HUES64 (cell line): ENCODE data around the gene GFOD1.
A peak's percentile ranks its signal among the peaks of the same experiment; 100 is the strongest.
"Not testable (repeated sequence)": the region's sequence is repeated elsewhere in the genome, so short reads cannot be mapped to it uniquely, and the experiment has no call there.

ENCODE experiments used
- H3K27ac ChIP-seq: 2 replicates; pipeline ENCODE4 v1.7.0; 2013; ENCODE audit warnings: low read depth, low read length, inconsistent platforms
- H3K27me3 ChIP-seq: 2 replicates; pipeline ENCODE4 v1.6.1; 2013; ENCODE audit warnings: mild to moderate bottlenecking, low read length; ENCODE audit not compliant: insufficient read depth
- H3K36me3 ChIP-seq: 2 replicates; pipeline ENCODE4 v1.6.1; 2013; ENCODE audit warnings: mild to moderate bottlenecking, low read length; ENCODE audit not compliant: insufficient read depth
- H3K4me1 ChIP-seq: 2 replicates; pipeline ENCODE4 v1.6.1; 2013; ENCODE audit warnings: mild to moderate bottlenecking, low read length, moderate library complexity; ENCODE audit not compliant: insufficient read depth
- H3K4me3 ChIP-seq: 2 replicates; pipeline ENCODE4 v1.5.1; 2013; ENCODE audit warnings: mild to moderate bottlenecking, low read length, moderate library complexity
- H3K9ac ChIP-seq: 2 replicates; pipeline ENCODE4 v1.6.1; 2013; ENCODE audit warnings: mild to moderate bottlenecking, low read depth, low read length
- H3K9me3 ChIP-seq: 2 replicates; pipeline ENCODE4 v1.6.1; 2013; ENCODE audit warnings: low read depth, low read length; ENCODE audit not compliant: insufficient read depth
- WGBS: fragments of 150-250, 120-280 bp; methylation state at CpG from one replicate; pipeline ENCODE4 v1.1.7; 2013; ENCODE audit warnings: missing lambda C conversion rate; 5-methylcytosine and 5-hydroxymethylcytosine counted together

GFOD1 gene

GRCh38 chr6:13436399-13437217 lies 50.8 kb downstream of the GFOD1 start:
- no peaks in the 10 kb centered on the region for H3K36me3 ChIP-seq
- no peak overlapping the region for H3K27ac ChIP-seq
- no peak overlapping the region for H3K4me3 ChIP-seq

DNA sequence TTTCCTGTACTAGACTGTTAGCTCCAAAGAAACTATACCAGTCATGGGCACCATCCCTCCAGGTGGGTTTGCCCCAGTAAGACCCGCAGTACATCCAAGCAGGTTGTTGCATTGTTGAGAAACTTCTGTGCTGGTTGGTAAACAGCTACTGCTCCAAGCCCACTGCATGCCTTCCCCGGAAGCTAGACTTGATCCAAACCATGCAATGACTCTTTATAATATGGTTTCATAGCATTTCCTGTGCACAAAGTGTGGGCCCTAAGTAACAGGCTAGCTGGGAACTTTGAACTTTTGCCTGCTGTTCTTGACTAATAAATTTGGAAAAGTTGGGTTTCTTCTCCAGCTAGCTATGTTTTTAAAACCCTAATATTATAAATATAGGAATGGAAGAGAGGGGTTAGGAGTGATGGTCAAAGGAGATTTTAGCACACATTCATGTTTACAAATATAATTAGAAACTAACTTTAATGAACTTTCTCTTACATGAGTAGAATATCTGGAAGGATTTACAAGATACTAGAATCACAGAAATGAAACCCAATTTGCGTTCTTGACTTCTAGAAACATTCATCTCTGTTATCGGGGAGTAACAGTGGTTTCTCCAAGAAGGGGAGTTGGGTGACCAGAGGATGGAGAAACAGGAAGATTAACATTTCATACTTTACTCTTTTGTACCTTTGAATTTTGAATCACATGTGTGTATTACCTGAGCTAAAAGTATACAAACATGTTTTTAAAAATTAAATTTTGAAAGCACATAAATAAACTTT lies 51.7 kb downstream of the GFOD1 start:
- 39% methylated on average over 2 of the region's 4 CpGs for WGBS

More at GRCh38 chr6:13436399-13437217, 50.8 kb downstream of the GFOD1 start:
- WGBS = 92% methylated on average over 7 of the region's 7 CpGs
- Histone ChIP-seq H3K9ac (no peak overlapping the region), H3K4me1 (peaks cover 14% of the 10 kb centered on the region), H3K27me3 (no peaks in the 10 kb centered on the region), H3K9me3 (no peaks in the 10 kb centered on the region)

DNA sequence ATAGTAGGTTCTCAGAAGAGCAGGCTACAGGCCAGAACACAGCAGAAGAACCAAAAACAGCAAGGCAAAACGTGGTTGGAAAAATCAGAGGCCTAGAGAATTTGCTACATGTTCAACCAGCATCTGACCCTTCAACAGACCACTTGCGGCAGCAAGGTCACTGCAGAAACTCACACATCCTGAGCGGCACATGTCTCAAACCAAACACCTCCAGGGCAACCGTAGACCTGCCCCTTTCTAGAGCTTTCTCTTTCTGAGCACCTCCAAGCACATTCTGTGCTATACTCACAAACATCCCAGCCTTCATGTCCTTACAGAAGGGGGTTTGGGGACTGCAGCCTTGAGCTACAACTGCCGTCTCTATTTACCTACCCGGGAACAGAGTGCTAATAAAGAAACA lies 52.6 kb downstream of the GFOD1 start:
- 91% methylated on average over 6 of the region's 6 CpGs for WGBS
- no peaks in the 10 kb centered on the region for H3K9me3 ChIP-seq
- H3K9ac ChIP-seq = no peak overlapping the region
- H3K4me3 ChIP-seq = no peak overlapping the region
- H3K36me3 ChIP-seq = no peaks in the 10 kb centered on the region
- H3K27me3 ChIP-seq = no peaks in the 10 kb centered on the region
- H3K27ac ChIP-seq = no peak overlapping the region
- H3K4me1 ChIP-seq = peaks cover 20% of the 10 kb centered on the region

More for the DNA sequence above, 51.7 kb downstream of the GFOD1 start:
- peaks cover 20% of the 10 kb centered on the region for H3K4me1 ChIP-seq
- H3K9me3 ChIP-seq = no peaks in the 10 kb centered on the region
- no peaks in the 10 kb centered on the region for H3K36me3 ChIP-seq
- no peaks in the 10 kb centered on the region for H3K27me3 ChIP-seq
- no peak overlapping the region for H3K9ac ChIP-seq
- no peak overlapping the region for H3K27ac ChIP-seq
- H3K4me3 ChIP-seq = no peak overlapping the region

- H3K9ac ChIP-seq, H3K36me3 ChIP-seq, H3K9me3 ChIP-seq, H3K27ac ChIP-seq, H3K27me3 ChIP-seq, H3K4me3 ChIP-seq: not testable (repeated sequence)
- H3K4me1 ChIP-seq = peaks cover 22% of the 10 kb centered on the region
Observed at GRCh38 chr6:13434135-13434775, 53.1 kb downstream of the GFOD1 start.

DNA sequence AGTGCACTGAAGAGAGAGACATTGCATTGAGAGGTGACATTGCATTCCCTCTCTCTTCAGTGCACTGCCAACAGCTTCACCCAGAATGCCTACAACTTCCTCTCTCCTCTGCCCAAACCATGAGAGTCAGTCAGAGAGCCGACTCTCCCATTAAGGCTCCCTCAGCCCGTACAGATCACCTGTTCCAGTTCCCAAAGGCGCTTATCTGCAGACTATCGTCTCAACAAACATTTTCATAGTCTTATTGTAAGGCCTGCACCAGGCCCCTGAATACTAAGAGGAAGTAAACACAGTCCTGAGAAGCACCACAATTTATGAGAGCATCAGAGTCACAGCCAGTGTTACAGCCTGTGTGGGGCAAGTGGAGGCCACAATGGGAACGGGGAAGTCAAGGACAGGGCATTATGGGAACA lies 53.7 kb downstream of the GFOD1 start:
- H3K27me3 ChIP-seq = no peaks in the 10 kb centered on the region
- H3K9me3 ChIP-seq = no peaks in the 10 kb centered on the region
- no peak overlapping the region for H3K4me3 ChIP-seq
- no peak overlapping the region for H3K9ac ChIP-seq
- H3K36me3 ChIP-seq = no peaks in the 10 kb centered on the region
- WGBS = 94% methylated on average over 5 of the region's 5 CpGs
- H3K4me1 ChIP-seq = peaks cover 27% of the 10 kb centered on the region
- H3K27ac ChIP-seq = no peak overlapping the region

DNA sequence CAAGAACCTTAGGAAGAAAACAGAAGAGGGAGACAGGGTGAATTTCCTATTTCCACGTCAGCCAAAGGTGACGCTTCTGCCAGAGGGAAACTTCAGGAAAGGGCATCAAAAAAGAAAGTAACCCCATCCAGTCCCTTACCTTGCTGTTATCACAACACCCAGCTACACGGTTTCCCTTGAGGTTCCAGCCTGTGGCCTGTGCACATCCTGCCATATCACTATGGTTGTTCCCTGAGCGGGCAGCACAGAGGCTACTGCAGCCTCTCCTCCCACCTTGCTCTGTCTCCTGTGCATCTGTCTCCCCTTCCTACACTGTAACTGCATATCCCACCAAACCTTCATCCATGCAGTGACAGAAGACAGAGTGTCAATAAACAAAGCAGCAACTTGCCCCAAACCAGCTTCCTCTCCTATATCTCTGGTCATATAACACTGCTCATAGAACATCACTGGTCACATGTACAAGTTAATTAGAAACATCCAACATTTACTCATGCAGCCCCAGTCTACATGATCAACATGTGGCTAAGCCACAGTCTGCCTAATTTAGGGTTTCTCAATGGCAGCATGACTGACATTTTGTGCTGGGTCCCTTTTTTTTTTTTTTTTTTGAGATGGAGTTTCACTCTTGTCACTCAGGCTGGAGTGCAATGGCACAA lies 54.7 kb downstream of the GFOD1 start:
- H3K27ac ChIP-seq = no peak overlapping the region
- H3K36me3 ChIP-seq = no peaks in the 10 kb centered on the region
- no peak overlapping the region for H3K9ac ChIP-seq
- H3K9me3 ChIP-seq = no peaks in the 10 kb centered on the region
- peaks cover 25% of the 10 kb centered on the region for H3K4me1 ChIP-seq
- no peak overlapping the region for H3K4me3 ChIP-seq
- WGBS = 87% methylated on average over 4 of the region's 4 CpGs
- H3K27me3 ChIP-seq = no peaks in the 10 kb centered on the region

DNA sequence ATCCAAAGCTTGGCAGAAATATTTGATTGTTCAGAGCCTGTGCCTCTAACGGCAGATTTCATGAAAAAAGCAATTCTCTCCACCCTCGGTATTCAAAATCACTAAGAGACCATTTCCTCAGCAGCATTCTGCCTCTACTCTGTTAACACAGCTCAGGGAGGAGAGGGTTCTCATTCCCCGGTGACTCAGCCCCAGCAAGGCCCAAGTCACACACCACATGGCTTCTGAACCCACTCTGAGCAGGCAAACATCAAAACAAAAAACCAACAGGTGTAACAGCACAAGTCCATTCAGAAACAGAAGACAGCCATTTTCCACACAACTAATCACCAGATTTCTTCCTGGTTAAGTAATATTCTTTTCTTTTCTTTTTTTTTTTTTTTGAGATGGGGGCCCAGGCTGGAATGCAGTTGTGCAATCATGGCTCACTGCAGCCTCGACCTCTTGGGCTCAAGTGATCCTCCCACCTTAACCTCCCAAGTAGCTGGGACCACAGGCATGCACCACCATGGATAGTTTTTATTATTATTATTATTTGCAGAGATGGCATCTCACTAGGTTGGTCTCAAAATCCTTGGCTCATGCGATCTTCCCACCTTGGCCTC lies 55.4 kb downstream of the GFOD1 start:
- Histone ChIP-seq H3K4me1 (peaks cover 25% of the 10 kb centered on the region), H3K9me3 (no peaks in the 10 kb centered on the region), H3K4me3 (no peak overlapping the region), H3K27ac (peak overlapping the region; percentile 53), H3K27me3 (no peaks in the 10 kb centered on the region), H3K9ac (no peak overlapping the region), H3K36me3 (no peaks in the 10 kb centered on the region)
- 58% methylated on average over 5 of the region's 5 CpGs for WGBS

- Histone ChIP-seq H3K27ac (no peak overlapping the region), H3K36me3 (no peaks in the 10 kb centered on the region), H3K9ac (no peak overlapping the region), H3K9me3 (no peaks in the 10 kb centered on the region), H3K27me3 (no peaks in the 10 kb centered on the region), H3K4me1 (peaks cover 25% of the 10 kb centered on the region), H3K4me3 (no peak overlapping the region)
- WGBS = 85% methylated on average over 6 of the region's 6 CpGs
Observed at GRCh38 chr6:13431059-13431656, 56.2 kb downstream of the GFOD1 start.

- Histone ChIP-seq H3K27ac (no peak overlapping the region), H3K4me1 (peaks cover 25% of the 10 kb centered on the region), H3K9ac (no peak overlapping the region)
Observed at GRCh38 chr6:13429406-13429753, 58.0 kb downstream of the GFOD1 start.

DNA sequence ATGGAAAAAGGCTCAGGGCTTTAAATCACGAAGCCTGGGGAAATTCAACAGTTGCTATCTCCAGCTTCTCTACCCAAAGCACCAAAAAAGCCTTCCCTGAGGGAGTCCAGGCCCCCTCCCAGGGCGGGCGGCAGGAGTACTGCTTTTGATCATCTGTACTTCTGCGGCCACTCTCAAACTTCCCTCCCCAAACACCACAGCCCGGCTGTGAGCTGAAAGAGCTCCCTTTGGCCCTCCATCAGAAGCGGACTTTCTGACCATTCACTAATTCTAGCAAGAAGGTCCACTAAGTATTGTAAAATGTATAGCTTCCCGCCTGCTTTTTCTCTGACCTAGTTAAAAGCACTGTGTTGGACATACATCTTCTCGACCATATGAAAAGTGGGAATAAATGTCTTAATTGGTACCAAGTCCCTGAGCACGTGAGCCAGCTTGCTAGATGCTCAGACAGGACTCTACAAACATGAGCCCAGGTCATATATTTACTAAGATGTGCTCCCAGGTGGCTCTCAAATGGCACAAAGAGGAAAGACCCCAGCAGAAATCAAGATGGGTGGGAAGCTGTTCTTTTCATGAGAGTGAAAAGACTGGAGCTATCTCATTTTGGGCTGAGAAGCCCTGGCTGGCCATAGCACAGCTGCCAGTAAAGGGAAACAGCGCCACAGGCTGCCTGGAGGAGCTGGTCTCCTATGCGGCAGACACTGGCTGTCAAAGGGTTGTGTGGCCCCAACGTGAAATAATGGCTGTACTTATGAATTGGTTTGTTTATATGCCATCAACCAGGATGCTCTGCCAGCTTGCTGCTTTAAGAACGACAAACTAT lies 58.6 kb downstream of the GFOD1 start:
- H3K4me1 ChIP-seq = peaks cover 25% of the 10 kb centered on the region
- WGBS = 75% methylated on average over 13 of the region's 13 CpGs
- no peaks in the 10 kb centered on the region for H3K9me3 ChIP-seq
- no peaks in the 10 kb centered on the region for H3K36me3 ChIP-seq
- no peak overlapping the region for H3K27ac ChIP-seq
- H3K27me3 ChIP-seq = no peaks in the 10 kb centered on the region
- H3K9ac ChIP-seq = no peak overlapping the region
- no peak overlapping the region for H3K4me3 ChIP-seq

More at GRCh38 chr6:13429406-13429753, 58.0 kb downstream of the GFOD1 start:
- WGBS = 88% methylated on average over 5 of the region's 5 CpGs
- H3K9me3 ChIP-seq = no peaks in the 10 kb centered on the region
- H3K36me3 ChIP-seq = no peaks in the 10 kb centered on the region
- no peaks in the 10 kb centered on the region for H3K27me3 ChIP-seq
- H3K4me3 ChIP-seq = no peak overlapping the region
